Sigmoid colon (tissue), 7 donors: Measurements from ENCODE around the gene STRIP1. TPM values are rescaled to one million over a fixed set of nuclear protein-coding genes. Genes with fewer than 3 reads are reported as not detected.

ENCODE experiments used
- DNase-seq: peaks from one replicate; pipeline ENCODE4 v3.0.0-alpha.2; 2019
- H3K27ac ChIP-seq, 4 donors: fragments of 200-600 bp; sonication (generic); one replicate each; pipeline ENCODE4 v1.5.1; 2016 to 2019; ENCODE audit warnings: mild to moderate bottlenecking in 1 of 4
- H3K27me3 ChIP-seq, 3 donors: fragments of 200-600 bp; sonication (generic); one replicate each; pipeline ENCODE4 v1.5.1; 2019; ENCODE audit warnings: mild to moderate bottlenecking in 1 of 3
- H3K36me3 ChIP-seq, 4 donors: fragments of 200-600 bp; sonication (generic); one replicate each; pipeline ENCODE4 v1.5.1; 2016 to 2019
- H3K4me1 ChIP-seq, 4 donors: fragments of 200-600 bp; sonication (generic); one replicate each; pipeline ENCODE4 v1.5.1; 2017 to 2019
- H3K4me3 ChIP-seq, 4 donors: fragments of 200-600 bp; sonication (generic); one replicate each; pipeline ENCODE4 v1.5.1; 2017 to 2019; ENCODE audit warnings: mild to moderate bottlenecking in 2 of 4, moderate library complexity in 1 of 4
- H3K9me3 ChIP-seq, 4 donors: fragments of 200-600 bp in 3 of 4; sonication (generic) in 3 of 4; one replicate each; pipeline versions ENCODE4 v1.5.1 to v1.6.1; 2013 to 2019
- CTCF ChIP-seq, 4 experiments: fragments of 450-650 bp in 3 of 4; fragments of 200-600 bp in 1 of 4; IDR thresholded peaks; one replicate each; pipeline ENCODE4 v1.5.1; 2016 to 2019; ENCODE audit warnings: antibody characterized with exemption in 4 of 4, mild to moderate bottlenecking in 3 of 4, moderate library complexity in 2 of 4
- EP300 ChIP-seq, 4 donors: sonication (generic); formaldehyde crosslinking; IDR thresholded peaks; one replicate each; pipeline ENCODE4 v1.6.1; 2017; ENCODE audit warnings: antibody characterized with exemption in 4 of 4
- POLR2A ChIP-seq, 2 donors: fragments of 450-650 bp; IDR thresholded peaks; one replicate each; pipeline ENCODE4 v1.6.1; 2016; ENCODE audit warnings: antibody characterized with exemption in 2 of 2, mild to moderate bottlenecking in 2 of 2, moderate library complexity in 2 of 2
- POLR2AphosphoS5 ChIP-seq, 4 donors: sonication (generic); formaldehyde crosslinking; IDR thresholded peaks; one replicate each; pipeline ENCODE4 v1.6.1; 2017; ENCODE audit warnings: antibody characterized with exemption in 4 of 4
- WGBS, 2 donors: extraction: QIAGEN DNeasy Blood & Tissue Kit; methylation state at CpG; one replicate each; pipeline ENCODE4 v1.1.7; 2013; 5-methylcytosine and 5-hydroxymethylcytosine counted together
- intact Hi-C: fragments of 100-400 bp; cut with DNase I; formaldehyde crosslinking; loops from one replicate; pipeline ENCODE4 v1.15.1; 2023
- polyA plus RNA-seq, 3 donors: library from polyadenylated mRNA; stranded (reverse); fragments of 200-250 nt; gene quantifications; one replicate each; pipeline ENCODE4 v1.2.3, GENCODE V29; 2013
- total RNA-seq, 4 donors: library from RNA; depleted of rRNA; stranded (reverse); fragments of >200 nt; gene quantifications; one replicate each; pipeline ENCODE4 v1.1.0, GENCODE V29; 2016
- donor health status: healthy with polysubstance abuse.
- donor health status: Bipolar disorder and iron deficiency.
- donor health status: healthy.

Gene STRIP1
- 10 to 100 TPM; 32.8 to 47.8 (median 36.1) TPM for total RNA-seq
- 10 to 100 TPM in 1 of 3 donors, 1 to 10 TPM in 2; 7.9 to 24.8 (median 9.6) TPM for polyA plus RNA-seq

- H3K27ac ChIP-seq, result peak within 1 kb of the TSS; percentile 92 to 95 (median 92)
- no peaks in the 10 kb centered on the region for H3K27me3 ChIP-seq
- 0% methylated on average over 66 of the region's 66 CpGs for WGBS, 2 donors
- H3K36me3 ChIP-seq, result peaks cover 6 to 33% (median 17%) of the 10 kb centered on the region in 4 donors
- H3K9me3 ChIP-seq, result no peaks in the 10 kb centered on the region
- H3K4me3 ChIP-seq, result peak within 1 kb of the TSS; percentile 89 to 98 (median 94)
- intact Hi-C loops, result loop anchor here (2.0 to 10.0 kb wide), 2 partner anchors 50 to 1410 kb away; partner anchors contain the start of genes AHCYL1, ATP5PB and WDR77
- H3K4me1 ChIP-seq, result peaks cover 0 to 34% (median 15%) of the 10 kb centered on the region in 4 donors
- DNase-seq, result peak; percentile 96
- TF ChIP-seq POLR2A (IDR thresholded peaks at IDR 0.05) (no peak), POLR2AphosphoS5 (IDR thresholded peaks at IDR 0.05) (peak; percentile 75 to 83 (median 82))
These were observed at the start of gene STRIP1 for GRCh38 chr1:110034451-110035235. STRIP1 (plus strand) TSS chr1:110034624; CDS start chr1:110034638, 14 bp downstream.

GRCh38 chr1:109985247-109986053, 49.0 kb upstream of the STRIP1 start:
- Histone ChIP-seq H3K27ac (peak overlapping the region; percentile 94 to 98 (median 96)), H3K4me3 (peak overlapping the region; percentile 65 to 94 (median 75)), H3K9me3 (no peaks in the 10 kb centered on the region), H3K27me3 (no peaks in the 10 kb centered on the region), H3K36me3 (no peaks in the 10 kb centered on the region), H3K4me1 (peaks cover 0 to 60% (median 48%) of the 10 kb centered on the region in 4 donors)
- WGBS, 2 donors, result 6 to 12% methylated on average over 22 of the region's 22 CpGs
- intact Hi-C loops, result loop anchor here (2.0 to 5.0 kb wide), 4 partner anchors 49 to 438 kb away; partner anchors contain the start of genes GNAI3 and STRIP1
- TF ChIP-seq POLR2AphosphoS5 (IDR thresholded peaks at IDR 0.05), result no peak
- no peak for TF ChIP-seq POLR2A (IDR thresholded peaks at IDR 0.05)
- TF ChIP-seq EP300 (IDR thresholded peaks at IDR 0.05), result no peak
- TF ChIP-seq CTCF (IDR thresholded peaks at IDR 0.05), result no peak
- DNase-seq, result no peak

GRCh38 chr1:109986054-109986444, 48.4 kb upstream of the STRIP1 start:
- Histone ChIP-seq H3K36me3 (no peaks in the 10 kb centered on the region), H3K27me3 (no peaks in the 10 kb centered on the region), H3K9me3 (no peaks in the 10 kb centered on the region), H3K4me1 (peaks cover 0 to 60% (median 49%) of the 10 kb centered on the region in 4 donors), H3K27ac (peak overlapping the region; percentile 94 to 98 (median 96)), H3K4me3 (peak overlapping the region; percentile 65 to 94 (median 75))
- intact Hi-C loops, result loop anchor here (5.0 kb wide), 2 partner anchors 334 to 439 kb away; partner anchors contain the start of gene GNAI3
- no peak for DNase-seq
- no peak for TF ChIP-seq CTCF (IDR thresholded peaks at IDR 0.05)
- no peak for TF ChIP-seq POLR2A (IDR thresholded peaks at IDR 0.05)
- TF ChIP-seq EP300 (IDR thresholded peaks at IDR 0.05), result no peak
- no peak for TF ChIP-seq POLR2AphosphoS5 (IDR thresholded peaks at IDR 0.05)
- WGBS, 2 donors, result 91 to 97% methylated on average over 3 of the region's 3 CpGs

GRCh38 chr1:109988349-109988914, 46.0 kb upstream of the STRIP1 start:
- H3K4me3 ChIP-seq, result no peak overlapping the region
- TF ChIP-seq CTCF (IDR thresholded peaks at IDR 0.05), result no peak
- no peak for TF ChIP-seq EP300 (IDR thresholded peaks at IDR 0.05)
- no peak for TF ChIP-seq POLR2AphosphoS5 (IDR thresholded peaks at IDR 0.05)
- no peak for TF ChIP-seq POLR2A (IDR thresholded peaks at IDR 0.05)
- intact Hi-C loops, result loop anchor here (5.0 kb wide), 2 partner anchors 336 to 441 kb away; partner anchors contain the start of gene GNAI3
- no peaks in the 10 kb centered on the region for H3K36me3 ChIP-seq
- 94% methylated on average over 3 of the region's 3 CpGs for WGBS, 2 donors
- DNase-seq, result no peak
- H3K27me3 ChIP-seq, result no peaks in the 10 kb centered on the region
- peak overlapping the region in 1 of 4 donors; percentile 17 for H3K27ac ChIP-seq
- H3K4me1 ChIP-seq, result peaks cover 0 to 82% (median 70%) of the 10 kb centered on the region in 4 donors
- H3K9me3 ChIP-seq, result no peaks in the 10 kb centered on the region
